Pons (tissue), 1 donor: ENCODE measurements around the gene SCYGR2.

Experiments
- DNase-seq: peaks from one replicate; pipeline ENCODE4 v3.0.0-alpha.2; 2016; ENCODE audit warnings: low spot score

SCYGR2 gene

GRCh38 chr2:227612546-227613271 is 14.0 kb downstream of the SCYGR2 start:
- no peak for DNase-seq

DNA sequence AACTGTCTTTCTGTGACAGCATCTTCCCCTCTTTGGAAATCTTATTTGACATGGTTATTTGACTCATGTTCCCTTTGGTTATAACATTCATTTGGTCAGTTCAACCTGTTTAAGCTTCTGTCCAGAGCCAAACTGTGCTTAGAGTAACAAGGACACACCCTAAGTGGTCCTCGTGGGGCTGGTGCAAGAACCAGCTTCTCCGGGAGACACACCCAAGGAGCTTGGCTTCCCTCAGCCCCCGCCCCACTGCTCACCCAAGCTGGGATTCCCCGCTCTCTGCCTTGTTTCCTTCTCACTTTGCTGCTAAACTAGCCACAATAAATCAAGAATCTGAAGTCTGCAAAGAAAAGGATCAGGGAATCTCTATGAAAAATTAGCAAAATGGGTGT is 14.6 kb downstream of the SCYGR2 start:
- no peak for DNase-seq

- DNase-seq, result no peak
These were observed 15.6 kb downstream of the SCYGR2 start for GRCh38 chr2:227614246-227614645.

GRCh38 chr2:227614740-227615139 is 16.0 kb downstream of the SCYGR2 start, which contains the start of gene SCYGR3:
TSS of gene SCYGR3 (minus strand) at chr2:227614840. CDS start at chr2:227614840, 0 bp downstream.
- DNase-seq, result no peak

- DNase-seq, result no peak
These were observed 16.5 kb downstream of the SCYGR2 start for GRCh38 chr2:227615181-227615580.

- DNase-seq, result no peak
These were observed 17.2 kb downstream of the SCYGR2 start for GRCh38 chr2:227615906-227616305.

GRCh38 chr2:227616631-227617030 is 17.9 kb downstream of the SCYGR2 start:
- DNase-seq, result no peak

- no peak for DNase-seq
These were observed 18.9 kb downstream of the SCYGR2 start, which contains the start of gene SCYGR4 for GRCh38 chr2:227617316-227618230. TSS of gene SCYGR4 (plus strand) at chr2:227617498. CDS start at chr2:227617498, 0 bp downstream.

GRCh38 chr2:227623226-227623625 is 24.5 kb downstream of the SCYGR2 start:
- DNase-seq, result no peak

DNA sequence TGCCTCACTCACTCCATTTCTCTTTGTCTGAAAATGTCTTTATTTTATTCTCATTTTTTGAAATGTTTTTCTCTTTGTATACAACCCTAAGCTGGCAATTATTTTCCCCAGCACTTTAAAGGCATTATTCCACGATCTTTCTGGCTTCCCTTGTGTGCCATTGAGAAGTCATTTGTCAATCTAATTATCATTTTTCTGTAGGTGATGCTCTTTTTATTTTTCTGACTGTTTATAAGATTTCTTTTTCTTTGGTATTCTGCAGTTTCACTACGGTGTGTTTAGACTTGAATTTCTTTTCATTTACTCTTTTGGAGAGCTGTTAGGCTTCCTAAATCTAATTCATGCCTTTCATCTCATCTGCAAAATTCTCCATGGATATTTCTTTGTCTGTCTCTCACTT is 26.7 kb downstream of the SCYGR2 start:
- DNase-seq, result no peak

GRCh38 chr2:227626580-227627151 is 28.0 kb downstream of the SCYGR2 start:
- DNase-seq, result no peak

GRCh38 chr2:227627769-227628168 is 29.1 kb downstream of the SCYGR2 start:
- DNase-seq, result no peak

- no peak for DNase-seq
These were observed 30.7 kb downstream of the SCYGR2 start for GRCh38 chr2:227629435-227629834.

DNA sequence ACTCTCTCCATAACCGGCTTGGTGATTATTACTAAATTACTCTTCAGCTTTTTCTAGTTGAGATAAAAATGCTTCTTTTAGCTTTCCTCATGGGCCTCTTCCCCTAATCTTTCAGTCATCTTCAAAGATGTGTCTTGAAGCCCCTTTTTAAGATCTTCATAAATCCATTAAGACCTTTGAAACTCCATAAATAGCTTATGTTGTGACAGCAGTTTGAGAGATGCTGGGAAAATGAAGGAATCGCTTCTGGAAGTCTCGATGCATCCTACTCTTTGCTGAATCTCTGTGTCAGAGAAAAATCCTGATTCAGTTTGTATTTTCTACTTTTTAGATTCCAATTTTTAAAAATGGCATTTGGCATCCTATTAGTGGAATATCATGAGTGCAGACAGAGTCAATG is 31.6 kb downstream of the SCYGR2 start:
- no peak for DNase-seq

GRCh38 chr2:227632827-227633226 is 34.1 kb downstream of the SCYGR2 start:
- no peak for DNase-seq

GRCh38 chr2:227634201-227634600 is 35.5 kb downstream of the SCYGR2 start:
- DNase-seq, result no peak

- no peak for DNase-seq
These were observed 44.0 kb downstream of the SCYGR2 start for GRCh38 chr2:227642656-227643055.

DNA sequence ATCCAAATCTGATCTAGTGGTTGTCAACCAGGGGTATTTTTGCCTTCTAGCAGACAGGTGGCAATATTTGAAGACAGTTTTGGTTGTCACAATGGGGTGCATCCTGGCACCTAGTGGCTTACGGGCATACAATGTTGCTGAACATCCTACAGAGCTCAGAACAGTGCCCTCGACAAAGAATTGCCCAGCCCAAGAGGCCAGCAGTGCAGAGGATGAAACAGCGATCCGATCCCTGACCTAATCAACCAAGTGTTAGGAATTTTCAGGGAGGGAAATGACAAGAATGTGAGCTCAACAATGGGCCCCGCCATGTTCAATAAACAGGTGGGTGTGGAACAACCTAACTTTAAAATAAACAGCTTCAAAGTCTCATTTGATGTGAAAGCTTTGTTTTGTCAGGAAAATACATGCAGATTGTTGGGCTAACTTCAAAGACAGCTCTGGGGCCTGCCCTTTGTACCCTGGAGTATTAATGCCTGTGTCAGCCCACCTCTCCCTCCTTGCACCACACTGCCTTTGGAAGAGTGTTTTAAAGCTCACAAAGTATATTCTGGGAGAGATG is 45.4 kb downstream of the SCYGR2 start:
- no peak for DNase-seq
